GM12864 (cell line): ENCODE measurements around the gene DNAJC15.

Source experiments
- DNase-seq: peaks from one replicate; pipeline ENCODE4 v3.0.0-alpha.2; 2011; ENCODE audit warnings: low read depth
- H3K4me3 ChIP-seq: 2 replicates; pipeline ENCODE4 v1.5.1; 2011; ENCODE audit warnings: mild to moderate bottlenecking, low read depth, low read length, control low read depth
- TF ChIP-seq, protein P1 (sequence below): IDR thresholded peaks from 2 replicates; pipeline ENCODE4 v1.5.1; 2011; ENCODE audit warnings: low read depth, mild to moderate bottlenecking, moderate library complexity, low read length, control low read depth, inconsistent platforms; ENCODE audit errors: missing control alignments

The DNAJC15 gene

GRCh38 chr13:43095771-43096719 lies 72.7 kb downstream of the DNAJC15 start:
- no peak for DNase-seq
- TF ChIP-seq, protein P1, sequence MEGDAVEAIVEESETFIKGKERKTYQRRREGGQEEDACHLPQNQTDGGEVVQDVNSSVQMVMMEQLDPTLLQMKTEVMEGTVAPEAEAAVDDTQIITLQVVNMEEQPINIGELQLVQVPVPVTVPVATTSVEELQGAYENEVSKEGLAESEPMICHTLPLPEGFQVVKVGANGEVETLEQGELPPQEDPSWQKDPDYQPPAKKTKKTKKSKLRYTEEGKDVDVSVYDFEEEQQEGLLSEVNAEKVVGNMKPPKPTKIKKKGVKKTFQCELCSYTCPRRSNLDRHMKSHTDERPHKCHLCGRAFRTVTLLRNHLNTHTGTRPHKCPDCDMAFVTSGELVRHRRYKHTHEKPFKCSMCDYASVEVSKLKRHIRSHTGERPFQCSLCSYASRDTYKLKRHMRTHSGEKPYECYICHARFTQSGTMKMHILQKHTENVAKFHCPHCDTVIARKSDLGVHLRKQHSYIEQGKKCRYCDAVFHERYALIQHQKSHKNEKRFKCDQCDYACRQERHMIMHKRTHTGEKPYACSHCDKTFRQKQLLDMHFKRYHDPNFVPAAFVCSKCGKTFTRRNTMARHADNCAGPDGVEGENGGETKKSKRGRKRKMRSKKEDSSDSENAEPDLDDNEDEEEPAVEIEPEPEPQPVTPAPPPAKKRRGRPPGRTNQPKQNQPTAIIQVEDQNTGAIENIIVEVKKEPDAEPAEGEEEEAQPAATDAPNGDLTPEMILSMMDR, result no peak
- H3K4me3 ChIP-seq, result no peak overlapping the region

GRCh38 chr13:43100667-43101066 lies 77.3 kb downstream of the DNAJC15 start:
- no peak for DNase-seq
- TF ChIP-seq, protein P1, result no peak
- no peak overlapping the region for H3K4me3 ChIP-seq

- TF ChIP-seq, protein P1, result no peak
- no peak overlapping the region for H3K4me3 ChIP-seq
- no peak for DNase-seq
These were observed 78.9 kb downstream of the DNAJC15 start for GRCh38 chr13:43102304-43102703.

- TF ChIP-seq, protein P1, result no peak
- DNase-seq, result no peak
- no peak overlapping the region for H3K4me3 ChIP-seq
These were observed 84.4 kb downstream of the DNAJC15 start for GRCh38 chr13:43107780-43108179.

GRCh38 chr13:43110036-43110435 lies 86.7 kb downstream of the DNAJC15 start:
- TF ChIP-seq, protein P1, result no peak
- DNase-seq, result no peak

GRCh38 chr13:43110658-43111057 lies 87.3 kb downstream of the DNAJC15 start:
- H3K4me3 ChIP-seq, result no peak overlapping the region
- DNase-seq, result no peak
- TF ChIP-seq, protein P1, result no peak

More at GRCh38 chr13:43110036-43110435, 86.7 kb downstream of the DNAJC15 start:
- H3K4me3 ChIP-seq, result no peak overlapping the region
